ENCODE data around the gene LCE3D. TPM values are rescaled to one million over a fixed set of nuclear protein-coding genes. Genes with fewer than 3 reads are reported as not detected.
A peak's percentile ranks its signal among the peaks of the same experiment; 100 is the strongest.
"Not testable (repeated sequence)": the region's sequence is repeated elsewhere in the genome, so short reads cannot be mapped to it uniquely, and the experiment has no call there.

LCE3D gene, protein sequence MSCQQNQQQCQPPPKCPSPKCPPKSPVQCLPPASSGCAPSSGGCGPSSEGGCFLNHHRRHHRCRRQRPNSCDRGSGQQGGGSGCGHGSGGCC
- polyA plus RNA-seq (2012; ENCODE audit: missing spikeins) = not detected

DNA sequence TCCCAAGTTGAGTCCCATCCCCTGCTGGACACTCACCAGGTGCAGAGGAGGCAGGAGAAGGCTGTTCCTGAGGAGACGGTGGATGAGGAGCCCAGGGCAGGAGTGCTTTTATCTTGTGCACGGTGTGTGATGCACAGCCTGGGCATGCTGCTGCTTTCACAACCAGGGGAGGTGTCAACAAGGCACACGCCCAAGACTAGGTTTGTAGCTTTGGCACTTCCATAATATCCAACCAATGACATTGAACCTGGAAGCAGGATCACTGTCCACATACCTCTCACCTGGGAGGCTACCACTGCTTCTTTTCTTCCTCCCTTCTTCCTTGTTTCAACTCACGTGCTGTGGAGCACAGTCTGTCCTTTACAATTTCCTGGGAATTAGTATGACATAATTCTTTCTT, at the start of gene LCE3D:
Gene LCE3D (minus strand): TSS at position 84 of the 400 bp plus-strand sequence. CDS start 580 bp downstream, outside the sequence.
- DNase-seq (ENCODE audit: insufficient read length) (no peak), FAIRE-seq (no peak)
- TF ChIP-seq POLR2AphosphoS5 (IDR thresholded peaks at IDR 0.05; ENCODE audit: low read depth, low read length) = no peak
- no peak for TF ChIP-seq TAF1 (IDR thresholded peaks at IDR 0.05; ENCODE audit: borderline replicate concordance, low read depth, low read length)
- no peak for TF ChIP-seq POLR2A (IDR thresholded peaks at IDR 0.05; ENCODE audit: low read depth, low read length)

DNA sequence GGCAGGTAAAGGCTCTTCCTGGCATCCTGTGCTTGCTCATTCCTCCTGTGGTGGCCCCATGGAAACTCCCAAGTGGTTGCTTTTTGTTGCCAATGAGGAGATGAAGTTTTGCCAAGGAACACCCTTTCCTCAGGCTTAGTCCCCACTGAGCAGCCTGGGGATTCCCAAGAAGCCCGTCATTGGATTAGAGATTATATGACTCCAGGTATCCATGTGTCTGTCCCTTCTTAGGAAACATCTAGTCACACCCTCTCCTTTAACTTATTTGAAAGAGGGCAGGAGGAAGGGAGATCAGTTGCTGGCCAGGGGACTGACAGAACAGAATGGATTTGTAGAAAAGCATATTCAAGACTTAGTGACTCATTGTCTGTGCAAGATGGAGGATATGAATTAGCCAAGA, 46.4 kb upstream of the LCE3D start:
- FAIRE-seq (no peak), DNase-seq (ENCODE audit: insufficient read length) (no peak)
- TF ChIP-seq POLR2AphosphoS5 (IDR thresholded peaks at IDR 0.05; ENCODE audit: low read depth, low read length) = no peak
- TF ChIP-seq TAF1 (IDR thresholded peaks at IDR 0.05; ENCODE audit: borderline replicate concordance, low read depth, low read length) = no peak
- no peak for TF ChIP-seq POLR2A (IDR thresholded peaks at IDR 0.05; ENCODE audit: low read depth, low read length)

DNA sequence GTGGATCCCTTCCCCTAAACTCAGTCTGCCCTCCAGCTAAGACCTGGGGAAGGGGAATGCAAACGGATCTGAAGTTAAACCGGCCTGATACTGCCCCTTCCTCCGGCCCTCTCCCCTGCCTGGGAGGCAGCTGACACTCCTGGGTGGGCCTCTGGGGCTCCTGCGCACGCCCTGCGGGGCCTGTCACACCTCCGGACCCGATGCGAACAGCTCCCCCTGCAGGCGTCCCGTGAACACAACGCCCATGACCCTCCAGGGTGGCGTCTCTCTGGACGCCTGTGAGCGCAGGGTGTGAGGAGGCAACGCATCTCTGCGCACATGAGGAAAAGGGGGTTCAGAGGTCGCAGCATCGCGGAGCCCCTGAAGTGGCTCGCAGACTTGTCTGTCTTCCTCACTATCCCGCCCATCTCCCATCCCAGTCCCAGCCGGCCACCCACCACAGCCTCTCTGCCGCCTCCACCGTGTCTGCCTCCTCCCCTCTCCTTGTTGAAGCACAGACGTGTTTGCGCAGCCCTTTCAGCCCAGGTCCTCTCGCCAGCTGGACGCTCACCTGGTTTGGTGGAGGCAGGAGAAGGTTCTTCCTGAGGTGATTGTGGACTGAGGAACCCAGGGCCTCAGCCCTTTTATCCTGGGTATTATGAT, 43.0 kb upstream of the LCE3D start:
- TF ChIP-seq POLR2A (IDR thresholded peaks at IDR 0.05; ENCODE audit: low read depth, low read length) (no peak), POLR2AphosphoS5 (IDR thresholded peaks at IDR 0.05; ENCODE audit: low read depth, low read length) (no peak), TAF1 (IDR thresholded peaks at IDR 0.05; ENCODE audit: borderline replicate concordance, low read depth, low read length) (no peak)

DNA sequence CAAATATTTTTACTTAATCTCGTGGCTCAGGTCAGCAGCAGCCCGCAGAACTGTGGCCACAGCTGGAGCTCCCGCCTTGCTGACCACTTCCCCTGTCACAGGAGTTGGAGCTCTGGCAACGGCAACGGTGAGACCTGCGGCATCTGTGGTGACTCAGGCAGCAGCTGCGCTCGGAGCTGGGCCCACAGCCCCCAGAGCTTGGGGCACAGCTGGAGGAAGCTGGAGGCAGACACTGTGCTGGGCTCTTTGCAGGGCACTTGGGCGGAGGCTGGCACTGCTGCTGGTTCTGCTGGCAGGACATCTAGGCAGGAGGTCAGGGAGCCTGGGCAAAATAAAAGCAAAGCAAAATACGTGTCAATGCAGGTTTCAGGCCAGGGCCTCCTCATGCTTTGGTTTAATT, 42.5 kb upstream of the LCE3D start, which contains the start of gene LCE3A:
Gene LCE3A (minus strand): TSS at position 301 of the 400 bp plus-strand sequence. CDS start 0 bp downstream, at position 301.
- DNase-seq (ENCODE audit: insufficient read length) = no peak
- FAIRE-seq = no peak
- TF ChIP-seq POLR2AphosphoS5 (IDR thresholded peaks at IDR 0.05; ENCODE audit: low read depth, low read length) = no peak
- TF ChIP-seq TAF1 (IDR thresholded peaks at IDR 0.05; ENCODE audit: borderline replicate concordance, low read depth, low read length) = no peak

More for the DNA sequence above, 43.0 kb upstream of the LCE3D start:
- peak; percentile 37 for DNase-seq (ENCODE audit: insufficient read length)
- FAIRE-seq = no peak

DNA sequence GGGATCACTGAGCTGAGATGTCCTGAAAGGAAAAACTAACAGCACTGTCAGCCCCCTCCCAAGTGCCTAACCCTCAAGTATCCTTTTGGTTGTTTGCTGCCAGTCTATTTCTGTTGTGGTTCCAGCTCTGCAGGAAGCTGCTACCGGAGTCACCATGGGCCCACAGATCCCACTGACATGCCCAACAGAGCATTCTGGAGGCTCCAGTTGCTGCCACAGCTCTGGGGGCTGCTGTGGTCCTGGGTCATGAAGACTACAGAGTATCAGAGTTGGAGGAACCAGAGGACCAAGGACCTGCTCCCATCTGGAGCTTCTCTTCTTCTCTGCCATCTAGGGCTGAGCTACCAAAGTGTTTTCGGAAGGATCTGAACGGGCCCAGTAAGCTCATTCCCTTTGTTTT, 41.7 kb upstream of the LCE3D start:
- TF ChIP-seq TAF1 (IDR thresholded peaks at IDR 0.05; ENCODE audit: borderline replicate concordance, low read depth, low read length) = no peak
- TF ChIP-seq POLR2AphosphoS5 (IDR thresholded peaks at IDR 0.05; ENCODE audit: low read depth, low read length) = no peak
- TF ChIP-seq POLR2A (IDR thresholded peaks at IDR 0.05; ENCODE audit: low read depth, low read length) = no peak
- FAIRE-seq = no peak
- DNase-seq (ENCODE audit: insufficient read length) = no peak

DNA sequence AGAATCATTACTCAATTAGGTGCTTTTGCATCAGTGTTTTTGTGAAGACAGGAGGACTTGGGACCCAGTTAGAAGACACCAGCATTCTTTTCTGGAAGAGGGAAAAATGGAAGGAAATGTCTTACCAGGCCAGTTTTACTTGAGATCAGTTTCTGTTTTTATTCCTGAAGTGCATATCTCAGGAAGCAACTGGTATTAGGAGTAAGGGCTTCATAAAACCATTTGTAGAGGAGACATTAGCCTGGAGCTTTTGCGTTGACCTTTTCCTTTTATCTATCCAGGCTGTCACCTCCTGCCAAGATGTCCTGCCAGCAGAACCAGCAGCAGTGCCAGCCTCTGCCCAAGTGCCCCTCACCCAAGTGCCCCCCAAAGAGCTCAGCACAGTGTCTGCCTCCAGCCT, 33.2 kb upstream of the LCE3D start, which contains the start of gene LCE3B:
Gene LCE3B (plus strand): TSS at position 301 of the 400 bp plus-strand sequence. CDS start 0 bp downstream, at position 301.
- DNase-seq (ENCODE audit: insufficient read length) (no peak), FAIRE-seq (no peak)
- TF ChIP-seq TAF1 (IDR thresholded peaks at IDR 0.05; ENCODE audit: borderline replicate concordance, low read depth, low read length) = no peak
- TF ChIP-seq POLR2AphosphoS5 (IDR thresholded peaks at IDR 0.05; ENCODE audit: low read depth, low read length) = no peak
- no peak for TF ChIP-seq POLR2A (IDR thresholded peaks at IDR 0.05; ENCODE audit: low read depth, low read length)

DNA sequence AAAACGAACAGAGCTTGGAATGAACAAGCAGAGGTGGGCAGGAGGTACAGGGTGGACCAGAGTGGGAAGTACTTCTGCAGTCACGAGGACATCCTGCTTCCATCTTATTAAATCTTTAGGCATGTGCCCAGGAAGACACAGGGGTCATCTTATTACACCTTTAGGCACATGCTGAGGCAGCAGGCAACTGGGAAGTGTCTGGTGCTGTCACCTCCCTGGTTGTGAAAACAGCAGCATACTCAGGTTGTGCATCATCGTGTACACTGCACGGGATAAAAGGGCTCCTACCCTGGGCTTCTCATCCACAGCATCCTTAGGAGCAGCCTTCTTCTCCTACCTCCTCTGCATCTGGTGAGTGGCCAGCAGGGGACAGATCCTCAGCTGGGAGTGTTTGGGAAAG, 19.6 kb upstream of the LCE3D start, which contains the start of gene LCE3C:
Gene LCE3C (plus strand): TSS at position 301 of the 400 bp plus-strand sequence. CDS start 498 bp downstream, outside the sequence.
- DNase-seq (ENCODE audit: insufficient read length) (no peak), FAIRE-seq (no peak)
- TF ChIP-seq POLR2A (IDR thresholded peaks at IDR 0.05; ENCODE audit: low read depth, low read length) = no peak
- no peak for TF ChIP-seq POLR2AphosphoS5 (IDR thresholded peaks at IDR 0.05; ENCODE audit: low read depth, low read length)
- no peak for TF ChIP-seq TAF1 (IDR thresholded peaks at IDR 0.05; ENCODE audit: borderline replicate concordance, low read depth, low read length)

DNA sequence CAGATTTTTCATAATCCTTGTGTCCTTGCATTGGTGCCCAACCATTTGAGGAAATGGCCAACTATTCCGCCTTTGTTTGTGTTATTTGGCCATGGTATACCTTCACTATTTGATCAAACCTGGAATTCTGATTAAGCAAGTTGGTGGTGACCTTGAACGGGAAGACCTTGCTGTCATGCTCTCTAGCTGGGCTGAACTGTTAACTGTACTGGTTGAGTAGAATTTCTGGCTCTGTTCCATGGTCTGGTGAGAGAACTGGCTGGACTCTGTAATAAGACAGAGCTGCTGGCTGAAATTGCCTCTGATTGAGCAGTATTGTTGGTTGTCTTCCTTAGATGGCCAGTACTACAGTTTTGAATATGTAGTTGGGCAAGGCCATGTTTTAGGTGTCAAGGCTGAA, 16.7 kb upstream of the LCE3D start:
- TF ChIP-seq POLR2AphosphoS5 (IDR thresholded peaks at IDR 0.05; ENCODE audit: low read depth, low read length) (no peak), POLR2A (IDR thresholded peaks at IDR 0.05; ENCODE audit: low read depth, low read length) (no peak), TAF1 (IDR thresholded peaks at IDR 0.05; ENCODE audit: borderline replicate concordance, low read depth, low read length) (no peak)
- FAIRE-seq = no peak
- no peak for DNase-seq (ENCODE audit: insufficient read length)

DNA sequence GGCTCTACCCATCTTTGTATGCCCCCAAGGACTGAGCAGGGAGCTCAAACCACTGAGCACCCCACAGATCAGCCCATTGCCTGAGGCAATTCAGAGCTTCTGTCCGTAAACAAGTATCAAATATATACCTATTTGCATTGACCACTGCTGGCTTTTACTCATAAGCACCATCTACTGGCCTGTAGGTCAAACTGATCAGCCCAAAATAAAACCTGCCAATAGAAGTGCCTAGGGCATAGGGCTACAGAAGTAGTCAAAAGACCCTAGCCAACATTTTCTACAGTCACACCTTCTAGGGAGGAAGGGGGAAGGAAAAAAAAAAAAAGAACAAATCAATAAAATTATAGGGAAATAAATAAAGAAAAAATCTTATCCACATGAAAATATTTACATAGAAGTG, 5.3 kb upstream of the LCE3D start:
- TF ChIP-seq POLR2AphosphoS5 (IDR thresholded peaks at IDR 0.05; ENCODE audit: low read depth, low read length) (no peak), TAF1 (IDR thresholded peaks at IDR 0.05; ENCODE audit: borderline replicate concordance, low read depth, low read length) (no peak), POLR2A (IDR thresholded peaks at IDR 0.05; ENCODE audit: low read depth, low read length) (no peak)
- DNase-seq (ENCODE audit: insufficient read length) = no peak
- no peak for FAIRE-seq

DNA sequence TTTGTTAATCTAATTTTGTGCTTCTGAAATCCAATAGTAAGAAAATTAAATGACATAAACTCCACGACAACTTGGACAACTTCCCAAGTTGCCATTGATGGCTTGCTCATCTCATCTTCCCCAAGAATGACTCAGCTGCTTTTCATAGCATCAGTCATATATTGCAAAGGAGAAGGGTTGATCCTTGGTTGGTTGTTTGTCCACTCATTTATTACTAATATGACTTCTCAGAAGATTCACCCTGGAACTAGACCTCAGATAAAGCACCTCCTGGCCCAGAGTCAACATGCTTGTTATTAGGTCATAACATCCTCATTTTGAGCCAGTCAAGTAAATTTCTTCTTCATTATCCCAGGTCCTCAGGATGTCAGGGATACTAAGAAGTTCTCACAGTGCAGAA, 2.3 kb upstream of the LCE3D start:
- DNase-seq (ENCODE audit: insufficient read length) (no peak), FAIRE-seq (no peak)
- TF ChIP-seq TAF1 (IDR thresholded peaks at IDR 0.05; ENCODE audit: borderline replicate concordance, low read depth, low read length) (no peak), POLR2A (IDR thresholded peaks at IDR 0.05; ENCODE audit: low read depth, low read length) (no peak), POLR2AphosphoS5 (IDR thresholded peaks at IDR 0.05; ENCODE audit: low read depth, low read length) (no peak)

DNA sequence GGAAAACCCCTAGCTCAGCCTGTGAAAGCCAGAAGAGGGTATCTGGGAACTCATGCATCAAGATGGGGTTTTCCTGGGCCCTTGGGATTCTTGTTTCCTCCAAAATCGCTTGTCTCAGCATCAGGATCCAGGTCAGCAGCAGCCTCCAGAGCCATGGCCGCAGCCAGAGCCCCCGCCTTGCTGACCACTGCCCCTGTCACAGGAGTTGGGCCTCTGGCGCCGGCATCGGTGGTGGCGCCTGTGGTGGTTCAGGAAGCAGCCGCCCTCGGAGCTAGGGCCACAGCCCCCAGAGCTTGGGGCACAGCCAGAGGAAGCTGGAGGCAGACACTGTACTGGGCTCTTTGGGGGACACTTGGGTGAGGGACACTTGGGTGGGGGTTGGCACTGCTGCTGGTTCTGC, 790 bp downstream of the LCE3D start:
- peak; percentile 69 for FAIRE-seq
- DNase-seq (ENCODE audit: insufficient read length) = not testable (repeated sequence)

DNA sequence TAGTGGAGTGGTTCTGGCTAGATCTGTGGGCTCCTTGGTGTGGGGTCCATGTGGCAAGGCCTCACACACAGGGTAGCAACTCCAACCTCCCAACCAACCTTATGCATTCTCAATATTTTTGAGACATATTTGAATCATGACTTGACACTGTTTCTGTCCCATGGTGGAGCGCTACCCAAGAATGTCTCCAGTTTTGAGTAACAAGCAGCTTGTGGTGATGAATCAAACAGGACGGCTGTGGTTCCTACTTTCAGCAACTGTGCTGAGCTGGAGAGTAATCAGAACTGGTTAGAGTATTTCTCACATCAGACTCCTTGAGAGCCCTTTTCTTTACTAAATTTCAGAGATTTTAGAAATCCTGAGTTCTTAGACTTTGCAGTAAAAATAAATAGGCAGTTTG, 3.1 kb downstream of the LCE3D start:
- TF ChIP-seq POLR2AphosphoS5 (IDR thresholded peaks at IDR 0.05; ENCODE audit: low read depth, low read length) (no peak), TAF1 (IDR thresholded peaks at IDR 0.05; ENCODE audit: borderline replicate concordance, low read depth, low read length) (no peak), POLR2A (IDR thresholded peaks at IDR 0.05; ENCODE audit: low read depth, low read length) (no peak)
- FAIRE-seq (peak; percentile 64), DNase-seq (ENCODE audit: insufficient read length) (no peak)

Data from GM12892 (cell line).